GM19455 (cell line): ENCODE measurements around the gene KIF5C.

ENCODE experiments used
- ATAC-seq: cut with Tn5 transposase; IDR thresholded peaks from one replicate; pipeline ENCODE4 v1.9.1; 2021; ENCODE audit not compliant: unreplicated experiment

The KIF5C gene

DNA sequence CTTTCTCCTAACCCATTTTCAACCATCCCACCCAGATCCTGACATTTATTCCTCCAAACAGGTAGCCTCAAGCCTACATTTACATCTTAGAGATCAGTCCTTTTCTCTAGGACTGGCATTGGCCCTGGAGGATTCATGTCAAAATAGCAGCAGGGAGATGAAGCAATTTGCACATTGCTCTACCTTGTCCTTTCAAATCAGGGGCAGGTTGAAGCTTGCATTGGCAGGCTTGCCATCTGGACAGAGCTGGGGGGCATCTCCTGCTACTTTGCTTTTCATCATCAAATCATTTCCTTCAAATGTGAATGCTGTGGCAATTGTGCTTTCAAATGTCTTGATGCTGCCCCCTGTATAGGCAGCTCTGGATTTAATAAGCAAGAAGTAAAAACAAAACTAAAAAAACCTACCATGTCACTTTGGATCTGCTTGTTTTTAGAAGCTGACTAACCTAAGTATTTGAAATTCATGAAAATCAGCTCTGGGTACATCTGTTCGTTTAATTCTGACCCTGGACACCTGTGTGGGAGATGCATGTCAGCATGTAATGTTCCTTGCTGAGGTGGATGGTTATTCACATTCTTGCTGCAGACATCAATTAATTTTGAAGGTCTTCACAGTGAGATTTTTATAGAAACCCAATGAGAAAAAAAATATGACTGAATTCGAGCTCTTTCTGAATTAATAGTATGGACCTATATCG, 47.9 kb downstream of the KIF5C start:
- no peak for ATAC-seq

DNA sequence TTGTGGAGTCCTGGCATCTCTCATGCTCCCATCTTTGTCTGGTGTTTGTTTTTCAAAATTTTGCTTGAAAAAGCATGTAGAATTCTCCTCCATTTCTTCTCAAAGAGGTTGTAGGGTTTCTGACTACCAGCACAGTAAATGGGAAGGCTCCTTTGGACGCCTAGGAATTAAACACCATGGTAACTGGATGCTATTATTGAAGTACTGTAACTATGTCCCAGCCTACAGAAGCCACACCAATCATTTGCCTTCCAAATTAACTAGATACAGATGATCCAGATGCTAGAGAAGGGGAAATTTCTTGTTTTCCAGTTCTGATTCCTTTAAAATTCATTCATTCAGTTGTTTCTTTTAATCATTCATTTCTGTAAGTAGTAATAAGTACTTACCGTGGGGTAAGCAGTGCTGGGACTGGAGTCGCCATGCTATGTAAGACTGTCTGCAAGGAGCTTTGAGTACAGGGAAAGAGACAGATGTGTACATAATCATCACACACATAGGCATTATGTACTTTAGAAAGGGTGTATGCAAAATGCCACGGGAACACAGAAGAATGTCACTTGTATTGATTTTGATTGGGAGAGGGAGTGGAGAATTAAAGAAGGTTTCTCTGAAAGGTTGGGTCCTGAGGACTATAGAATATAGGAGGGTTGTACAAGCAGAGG, 49.6 kb downstream of the KIF5C start:
- no peak for ATAC-seq

DNA sequence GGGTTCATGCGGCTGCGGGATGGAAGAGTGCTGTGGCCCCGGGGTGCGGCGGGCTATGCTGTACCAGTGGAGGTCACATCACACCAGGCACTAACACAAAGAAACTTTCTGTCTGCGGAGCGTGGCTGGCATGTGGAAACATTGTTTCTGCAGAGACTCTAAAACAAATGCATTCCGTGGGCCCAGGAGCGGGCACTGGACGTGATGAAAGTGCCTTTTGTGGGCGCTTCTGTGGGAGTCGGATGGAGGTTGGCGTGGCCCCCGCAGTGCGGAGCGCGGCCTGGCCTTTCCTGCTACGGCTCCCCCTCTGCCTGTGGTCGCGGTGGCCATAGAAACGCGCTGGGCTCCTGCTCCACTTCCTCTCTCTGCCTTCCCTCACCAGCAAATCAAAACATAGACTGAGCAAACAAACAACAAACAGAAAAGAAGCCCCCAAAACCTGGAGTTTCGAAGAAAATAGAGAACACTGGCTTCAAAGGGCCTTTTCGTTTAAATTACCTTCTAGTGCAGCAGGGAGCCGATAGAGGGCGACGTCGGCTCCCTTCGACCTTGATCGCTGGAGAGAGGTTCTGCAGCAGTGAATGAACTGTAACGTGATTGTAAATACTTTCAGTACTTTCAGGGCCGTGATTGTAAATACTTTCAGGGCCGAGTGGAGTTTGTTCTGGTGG, 51.4 kb downstream of the KIF5C start:
- ATAC-seq: peak; percentile 84

GRCh38 chr2:148926981-148927401, 52.0 kb downstream of the KIF5C start:
- peak; percentile 57 for ATAC-seq

DNA sequence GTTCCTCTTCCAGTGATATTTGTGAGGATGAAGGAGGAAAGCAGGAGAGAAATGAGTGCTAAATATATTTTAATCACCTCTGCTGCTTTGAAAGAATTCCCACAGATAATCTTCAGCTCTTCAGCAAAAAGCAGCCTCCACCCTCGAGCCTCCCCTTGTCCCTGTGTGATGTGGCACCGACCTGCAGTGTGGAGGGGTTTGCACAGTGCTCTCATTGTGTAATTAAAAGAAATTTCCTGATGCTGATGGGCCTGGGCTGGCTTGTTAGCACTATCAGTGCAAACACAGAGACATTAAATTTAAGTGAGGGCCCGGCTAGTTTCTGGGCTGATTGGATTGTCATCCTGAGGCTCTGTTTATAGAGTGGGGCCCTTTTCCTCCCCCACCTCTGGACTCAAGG, 53.4 kb downstream of the KIF5C start:
- ATAC-seq: no peak

- no peak for ATAC-seq
These were observed 55.2 kb downstream of the KIF5C start for GRCh38 chr2:148930046-148930775.

DNA sequence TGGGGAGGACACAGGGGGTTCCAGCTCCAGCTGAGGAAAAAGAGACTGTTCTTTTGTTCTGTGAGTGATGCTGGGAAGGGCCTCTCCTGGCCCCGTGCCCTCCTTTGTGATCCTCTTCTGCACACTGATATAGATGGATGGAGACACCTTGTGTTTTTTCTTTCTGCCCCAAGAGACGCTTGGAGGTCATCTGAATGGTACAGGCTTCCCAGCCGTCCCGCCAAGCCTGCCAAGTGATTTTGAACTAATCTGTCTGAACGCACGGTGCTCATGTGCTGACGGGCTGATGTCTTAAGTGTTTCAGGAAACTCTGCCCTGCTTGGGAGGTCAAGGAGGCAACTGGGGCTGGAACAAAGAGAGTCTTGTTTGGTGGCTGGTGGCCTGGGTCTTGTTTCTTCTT, 57.5 kb downstream of the KIF5C start:
- no peak for ATAC-seq

DNA sequence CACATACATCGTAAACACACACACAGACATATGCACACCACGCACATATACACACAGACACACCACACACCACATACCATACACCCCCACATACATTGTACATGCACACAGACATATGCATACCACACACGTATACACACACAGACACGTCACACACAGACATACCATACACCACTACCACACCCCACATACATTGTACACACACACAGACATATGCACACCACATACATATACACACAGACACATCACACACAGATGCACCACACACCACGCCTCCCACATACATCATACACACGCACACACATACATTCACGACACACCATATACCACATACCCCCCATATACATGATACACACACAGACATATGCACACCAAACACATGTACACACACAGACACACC, 58.4 kb downstream of the KIF5C start:
- ATAC-seq: no peak

- ATAC-seq: no peak
These were observed 60.8 kb downstream of the KIF5C start for GRCh38 chr2:148935791-148936190.

DNA sequence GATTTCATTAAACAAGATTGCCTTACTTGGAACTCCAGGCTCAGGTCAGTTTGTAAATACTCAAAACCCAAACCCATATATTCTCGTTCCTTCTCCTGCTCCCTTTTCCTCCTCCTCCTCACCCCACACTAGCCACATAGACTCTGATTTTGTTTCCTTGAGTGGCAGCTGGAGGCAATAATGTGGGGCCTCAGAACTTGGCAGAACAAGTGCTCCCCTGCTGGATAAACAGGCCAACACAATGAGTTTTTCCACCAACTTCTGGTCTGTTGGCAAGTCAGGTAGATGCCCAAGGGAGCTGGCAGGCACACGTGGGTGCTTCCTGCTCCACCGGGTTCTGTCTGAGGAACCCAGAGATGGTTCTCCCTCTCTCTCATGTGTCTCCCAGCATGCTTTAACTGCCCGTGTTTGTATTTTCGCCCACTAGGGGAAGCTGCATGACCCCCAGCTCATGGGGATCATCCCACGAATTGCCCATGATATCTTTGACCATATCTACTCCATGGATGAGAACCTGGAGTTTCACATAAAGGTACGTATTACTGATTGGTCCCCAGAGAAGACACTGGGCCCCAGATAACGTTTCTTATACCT, 61.9 kb downstream of the KIF5C start:
- ATAC-seq: no peak

GRCh38 chr2:148939271-148939670, 64.2 kb downstream of the KIF5C start:
- ATAC-seq: no peak

DNA sequence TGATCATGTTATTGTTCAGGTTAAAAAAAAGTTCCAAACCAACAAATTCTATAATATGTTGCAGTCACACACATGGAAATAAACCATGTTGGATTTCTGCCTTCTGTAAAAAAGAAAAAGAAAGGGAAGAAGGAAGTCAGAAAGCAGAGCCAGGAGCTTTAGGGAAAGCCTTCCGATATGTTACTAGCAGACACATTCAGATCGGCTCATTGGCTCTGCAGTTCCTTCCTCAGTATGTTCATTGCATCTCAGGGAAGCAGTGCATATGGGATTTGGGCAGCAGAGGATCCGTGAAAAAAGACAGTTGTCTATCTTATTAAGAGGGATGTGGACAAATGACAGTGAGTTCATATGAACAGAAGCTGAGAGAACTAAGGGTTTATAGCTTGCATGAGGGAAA, 68.1 kb downstream of the KIF5C start:
- ATAC-seq: no peak

- no peak for ATAC-seq
These were observed 69.5 kb downstream of the KIF5C start for GRCh38 chr2:148944536-148944935.

- no peak for ATAC-seq
These were observed 72.3 kb downstream of the KIF5C start for GRCh38 chr2:148947299-148947698.

DNA sequence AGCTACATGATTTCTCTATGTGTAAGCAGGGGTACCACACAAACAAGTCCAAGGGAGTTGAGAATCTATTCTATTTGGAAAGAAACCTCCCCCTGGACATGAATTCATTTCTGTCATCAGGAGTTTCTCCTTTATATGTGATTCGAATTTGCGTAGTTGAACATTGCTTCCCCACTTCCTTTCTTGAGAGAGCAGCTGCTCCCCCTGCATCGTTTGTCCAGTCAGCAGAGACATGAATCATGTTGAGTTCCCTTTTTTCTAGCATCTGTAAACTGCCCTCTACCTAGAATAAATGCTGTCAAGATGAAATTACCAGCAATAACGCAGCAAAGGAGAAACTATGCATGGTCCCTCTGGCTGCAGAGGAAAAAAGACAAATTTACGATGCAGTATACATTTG, 73.8 kb downstream of the KIF5C start:
- ATAC-seq: no peak

- ATAC-seq: no peak
These were observed 74.3 kb downstream of the KIF5C start for GRCh38 chr2:148949348-148949747.

GRCh38 chr2:148952621-148953020, 77.6 kb downstream of the KIF5C start:
- no peak for ATAC-seq

GRCh38 chr2:148953426-148953825, 78.4 kb downstream of the KIF5C start:
- ATAC-seq: no peak

- no peak for ATAC-seq
These were observed 79.5 kb downstream of the KIF5C start for GRCh38 chr2:148954536-148954935.

GRCh38 chr2:148955798-148956197, 80.8 kb downstream of the KIF5C start:
- ATAC-seq: no peak

- no peak for ATAC-seq
These were observed 82.0 kb downstream of the KIF5C start for GRCh38 chr2:148957023-148957422.
